ENCODE measurements around the gene TIMM21.

DNA sequence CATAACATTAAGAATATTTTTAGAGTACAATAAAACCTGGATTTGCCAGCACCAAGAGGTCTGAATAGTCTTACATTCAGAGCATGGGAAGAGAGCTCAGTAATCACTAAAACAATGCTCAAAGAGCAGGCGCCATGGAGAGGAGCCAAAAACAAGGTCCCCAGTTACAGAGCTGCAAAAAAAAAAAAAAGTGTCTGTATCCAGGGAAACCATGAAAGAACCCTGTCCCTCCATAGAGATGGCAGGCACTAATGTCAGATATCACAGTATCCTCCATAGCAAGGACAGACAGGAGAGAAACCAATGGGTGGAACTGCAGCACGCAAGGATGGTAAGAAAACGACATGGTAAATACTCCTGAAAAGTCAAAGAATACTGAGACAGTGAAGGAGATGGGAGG is 20.2 kb upstream of the TIMM21 start:
- TF ChIP-seq MED1 (CRISPR knock-in tag; IDR thresholded peaks at IDR 0.05; ENCODE audit: borderline replicate concordance) (no peak), POU5F1 (IDR thresholded peaks at IDR 0.05; ENCODE audit: borderline replicate concordance, low read depth, low read length, partially characterized antibody) (no peak), FOXM1 (IDR thresholded peaks at IDR 0.05; ENCODE audit: low read depth) (no peak), FOXM1 (CRISPR knock-in tag; IDR thresholded peaks at IDR 0.05; ENCODE audit: low read depth) (no peak), ZNF507 (tag; conservative IDR thresholded peaks at IDR 0.05) (no peak)
- TF ChIP-seq, protein P1, sequence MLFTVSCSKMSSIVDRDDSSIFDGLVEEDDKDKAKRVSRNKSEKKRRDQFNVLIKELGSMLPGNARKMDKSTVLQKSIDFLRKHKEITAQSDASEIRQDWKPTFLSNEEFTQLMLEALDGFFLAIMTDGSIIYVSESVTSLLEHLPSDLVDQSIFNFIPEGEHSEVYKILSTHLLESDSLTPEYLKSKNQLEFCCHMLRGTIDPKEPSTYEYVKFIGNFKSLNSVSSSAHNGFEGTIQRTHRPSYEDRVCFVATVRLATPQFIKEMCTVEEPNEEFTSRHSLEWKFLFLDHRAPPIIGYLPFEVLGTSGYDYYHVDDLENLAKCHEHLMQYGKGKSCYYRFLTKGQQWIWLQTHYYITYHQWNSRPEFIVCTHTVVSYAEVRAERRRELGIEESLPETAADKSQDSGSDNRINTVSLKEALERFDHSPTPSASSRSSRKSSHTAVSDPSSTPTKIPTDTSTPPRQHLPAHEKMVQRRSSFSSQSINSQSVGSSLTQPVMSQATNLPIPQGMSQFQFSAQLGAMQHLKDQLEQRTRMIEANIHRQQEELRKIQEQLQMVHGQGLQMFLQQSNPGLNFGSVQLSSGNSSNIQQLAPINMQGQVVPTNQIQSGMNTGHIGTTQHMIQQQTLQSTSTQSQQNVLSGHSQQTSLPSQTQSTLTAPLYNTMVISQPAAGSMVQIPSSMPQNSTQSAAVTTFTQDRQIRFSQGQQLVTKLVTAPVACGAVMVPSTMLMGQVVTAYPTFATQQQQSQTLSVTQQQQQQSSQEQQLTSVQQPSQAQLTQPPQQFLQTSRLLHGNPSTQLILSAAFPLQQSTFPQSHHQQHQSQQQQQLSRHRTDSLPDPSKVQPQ (CRISPR knock-in tag; IDR thresholded peaks at IDR 0.05; ENCODE audit: borderline replicate concordance), result no peak

Measured in K562 (cell line).